Trophoblast cell (in vitro differentiated cells and primary cell): ENCODE measurements around the gene HOXC11.

ENCODE experiments used
- DNase-seq, 2 donors: peaks; one replicate each; pipeline ENCODE4 v3.0.0-alpha.2; 2016
- H2AFZ ChIP-seq: 2 replicates; pipeline ENCODE4 v1.6.1; 2013; ENCODE audit warnings: low read length, moderate library complexity, mild to moderate bottlenecking; ENCODE audit not compliant: insufficient read depth, poor library complexity
- H2AK5ac ChIP-seq: 2 replicates; pipeline ENCODE4 v1.6.1; 2013; ENCODE audit warnings: mild to moderate bottlenecking, low read length
- H2BK120ac ChIP-seq: 2 replicates; pipeline ENCODE4 v1.6.1; 2013; ENCODE audit warnings: low read length, mild to moderate bottlenecking, moderate library complexity; ENCODE audit not compliant: insufficient read depth, poor library complexity
- H2BK12ac ChIP-seq: 2 replicates; pipeline ENCODE4 v1.6.1; 2013; ENCODE audit warnings: mild to moderate bottlenecking, low read length, moderate library complexity
- H2BK5ac ChIP-seq: 2 replicates; pipeline ENCODE4 v1.6.1; 2013; ENCODE audit warnings: low read length, low read depth, moderate library complexity, mild to moderate bottlenecking; ENCODE audit not compliant: poor library complexity
- H3K14ac ChIP-seq: 2 replicates; pipeline ENCODE4 v1.6.1; 2013; ENCODE audit warnings: mild to moderate bottlenecking, low read length
- H3K18ac ChIP-seq: 2 replicates; pipeline ENCODE4 v1.6.1; 2013; ENCODE audit warnings: mild to moderate bottlenecking, low read length
- H3K23ac ChIP-seq: 2 replicates; pipeline ENCODE4 v1.6.1; 2013; ENCODE audit warnings: low read length
- H3K27ac ChIP-seq: 2 replicates; pipeline ENCODE4 v1.5.1; 2013; ENCODE audit warnings: low read depth, mild to moderate bottlenecking, inconsistent platforms, low read length, moderate library complexity
- H3K27me3 ChIP-seq: 2 replicates; pipeline ENCODE4 v1.6.1; 2013; ENCODE audit warnings: inconsistent platforms, mild to moderate bottlenecking, low read length, moderate library complexity; ENCODE audit not compliant: insufficient read depth
- H3K36me3 ChIP-seq, 2 experiments: 1 replicate in 1 of 2; 2 replicates in 1 of 2; pipeline ENCODE4 v1.6.1; 2013; ENCODE audit warnings: low read length in 2 of 2, mild to moderate bottlenecking in 2 of 2, moderate library complexity in 1 of 2; ENCODE audit not compliant: insufficient read depth in 2 of 2, control insufficient read depth in 1 of 2
- H3K4ac ChIP-seq: 2 replicates; pipeline ENCODE4 v1.6.1; 2013; ENCODE audit warnings: low read depth, mild to moderate bottlenecking, low read length, moderate library complexity
- H3K4me1 ChIP-seq, 2 experiments: 1 replicate in 1 of 2; 2 replicates in 1 of 2; pipeline ENCODE4 v1.6.1; 2013; ENCODE audit warnings: low read length in 2 of 2, mild to moderate bottlenecking in 2 of 2, moderate library complexity in 1 of 2; ENCODE audit not compliant: insufficient read depth in 2 of 2, control insufficient read depth in 1 of 2
- H3K4me2 ChIP-seq: 2 replicates; pipeline ENCODE4 v1.6.1; 2013; ENCODE audit warnings: inconsistent platforms, mild to moderate bottlenecking, low read length, moderate library complexity
- H3K4me3 ChIP-seq: 2 replicates; pipeline ENCODE4 v1.5.1; 2013; ENCODE audit warnings: mild to moderate bottlenecking, low read depth, low read length, inconsistent platforms
- H3K79me1 ChIP-seq: one replicate; pipeline ENCODE4 v1.6.1; 2013; ENCODE audit warnings: low read length
- H3K79me2 ChIP-seq: 2 replicates; pipeline ENCODE4 v1.6.1; 2013; ENCODE audit warnings: low read length, mild to moderate bottlenecking; ENCODE audit not compliant: control insufficient read depth, insufficient read depth, poor library complexity
- H3K9ac ChIP-seq: 2 replicates; pipeline ENCODE4 v1.6.1; 2013; ENCODE audit warnings: mild to moderate bottlenecking, low read length
- H3K9me3 ChIP-seq: 2 replicates; pipeline ENCODE4 v1.6.1; 2013; ENCODE audit warnings: low read depth, mild to moderate bottlenecking, control low read depth, inconsistent platforms, low read length; ENCODE audit not compliant: insufficient read depth
- H4K12ac ChIP-seq: 2 replicates; pipeline ENCODE4 v1.6.1; 2013; ENCODE audit warnings: low read depth, mild to moderate bottlenecking, low read length, moderate library complexity
- H4K8ac ChIP-seq: 2 replicates; pipeline ENCODE4 v1.6.1; 2013; ENCODE audit warnings: low read depth, mild to moderate bottlenecking, low read length, moderate library complexity
- H4K91ac ChIP-seq: one replicate; pipeline ENCODE4 v1.6.1; 2013; ENCODE audit warnings: low read depth, mild to moderate bottlenecking, low read length, moderate library complexity
- WGBS: extraction: QIAGEN DNeasy Blood & Tissue Kit; methylation state at CpG from one replicate; pipeline ENCODE4 v1.1.7; 2013; ENCODE audit warnings: missing lambda C conversion rate; ENCODE audit not compliant: insufficient read length, insufficient coverage; ENCODE audit errors: extremely low coverage; 5-methylcytosine and 5-hydroxymethylcytosine counted together

HOXC11 gene

GRCh38 chr12:53935383-53936341, 37.3 kb upstream of the HOXC11 start:
- Histone ChIP-seq H4K8ac (no peak overlapping the region), H3K79me2 (peaks cover 13% of the 10 kb centered on the region), H3K4me2 (peak overlapping the region; percentile 41), H3K23ac (no peak overlapping the region), H3K27ac (no peak overlapping the region), H3K79me1 (peaks cover 19% of the 10 kb centered on the region), H2BK120ac (no peak overlapping the region), H3K18ac (no peak overlapping the region), H2BK5ac (no peak overlapping the region), H3K36me3 (no peaks in the 10 kb centered on the region), H4K91ac (no peak overlapping the region), H3K9ac (no peak overlapping the region), H3K4ac (no peak overlapping the region), H3K27me3 (peaks cover 72% of the 10 kb centered on the region), H3K9me3 (peaks cover 6% of the 10 kb centered on the region), H3K4me1 (peaks cover 3 to 6% of the 10 kb centered on the region in 2 experiments), H3K4me3 (no peak overlapping the region), H2BK12ac (no peak overlapping the region), H2AFZ (no peak overlapping the region), H4K12ac (no peak overlapping the region), H3K14ac (no peak overlapping the region), H2AK5ac (no peak overlapping the region)
- no CpG with 5 or more reads among the region's 49 CpGs for WGBS
- DNase-seq, result no peak

GRCh38 chr12:53937099-53937498, 35.8 kb upstream of the HOXC11 start:
- H3K36me3 ChIP-seq, result no peaks in the 10 kb centered on the region
- H3K9me3 ChIP-seq, result peaks cover 5% of the 10 kb centered on the region
- no peak overlapping the region for H2BK120ac ChIP-seq
- peaks cover 64% of the 10 kb centered on the region for H3K27me3 ChIP-seq
- peaks cover 21% of the 10 kb centered on the region for H3K79me1 ChIP-seq
- H2BK5ac ChIP-seq, result no peak overlapping the region
- no peak overlapping the region for H3K18ac ChIP-seq
- H2AK5ac ChIP-seq, result no peak overlapping the region
- H3K4me2 ChIP-seq, result no peak overlapping the region
- no peak overlapping the region for H3K23ac ChIP-seq
- no peak overlapping the region for H2BK12ac ChIP-seq
- H4K8ac ChIP-seq, result no peak overlapping the region
- peaks cover 14% of the 10 kb centered on the region for H3K79me2 ChIP-seq
- H3K4ac ChIP-seq, result no peak overlapping the region
- no peak overlapping the region for H3K14ac ChIP-seq
- no peak for DNase-seq
- H4K91ac ChIP-seq, result no peak overlapping the region
- H4K12ac ChIP-seq, result no peak overlapping the region
- no peak overlapping the region for H2AFZ ChIP-seq
- no CpG with 5 or more reads among the region's 12 CpGs for WGBS
- no peak overlapping the region for H3K4me3 ChIP-seq
- no peak overlapping the region for H3K9ac ChIP-seq
- H3K4me1 ChIP-seq, result peaks cover 6 to 12% of the 10 kb centered on the region in 2 experiments
- H3K27ac ChIP-seq, result no peak overlapping the region

- peaks cover 5% of the 10 kb centered on the region for H3K9me3 ChIP-seq
- peaks cover 60% of the 10 kb centered on the region for H3K27me3 ChIP-seq
- peaks cover 14% of the 10 kb centered on the region for H3K79me2 ChIP-seq
- H4K12ac ChIP-seq, result no peak overlapping the region
- no peak overlapping the region for H4K8ac ChIP-seq
- peak overlapping the region; percentile 88 for H3K4me2 ChIP-seq
- no CpG with 5 or more reads among the region's 23 CpGs for WGBS
- H3K79me1 ChIP-seq, result peaks cover 21% of the 10 kb centered on the region
- no peak overlapping the region for H2BK5ac ChIP-seq
- no peak overlapping the region for H2BK120ac ChIP-seq
- no peak overlapping the region for H3K27ac ChIP-seq
- H3K4me1 ChIP-seq, result peaks cover 8 to 15% of the 10 kb centered on the region in 2 experiments
- no peak overlapping the region for H3K4ac ChIP-seq
- no peak overlapping the region for H3K4me3 ChIP-seq
- H2AK5ac ChIP-seq, result no peak overlapping the region
- no peak overlapping the region for H2BK12ac ChIP-seq
- H3K36me3 ChIP-seq, result no peaks in the 10 kb centered on the region
- H3K9ac ChIP-seq, result no peak overlapping the region
- no peak overlapping the region for H2AFZ ChIP-seq
- no peak for DNase-seq
- no peak overlapping the region for H3K18ac ChIP-seq
- H4K91ac ChIP-seq, result no peak overlapping the region
- H3K14ac ChIP-seq, result no peak overlapping the region
- H3K23ac ChIP-seq, result no peak overlapping the region
Measured at GRCh38 chr12:53937596-53938325, 35.2 kb upstream of the HOXC11 start.

- H3K79me1 ChIP-seq, result peaks cover 21% of the 10 kb centered on the region
- peaks cover 5% of the 10 kb centered on the region for H3K9me3 ChIP-seq
- peak within 1 kb of the TSS; percentile 85 for H3K4me3 ChIP-seq
- H2BK120ac ChIP-seq, result peak within 1 kb of the TSS; percentile 97
- H3K79me2 ChIP-seq, result peaks cover 14% of the 10 kb centered on the region
- H3K18ac ChIP-seq, result peak within 1 kb of the TSS; percentile 98
- peak within 1 kb of the TSS; percentile 80 for H3K9ac ChIP-seq
- peak within 1 kb of the TSS; percentile 87 for H2BK5ac ChIP-seq
- peak; percentile 78 to 79 for DNase-seq
- H3K36me3 ChIP-seq, result no peaks in the 10 kb centered on the region
- H2AK5ac ChIP-seq, result peak within 1 kb of the TSS; percentile 96
- peak within 1 kb of the TSS; percentile 90 for H3K4ac ChIP-seq
- H3K4me2 ChIP-seq, result peak within 1 kb of the TSS; percentile 88
- peak within 1 kb of the TSS; percentile 95 for H2BK12ac ChIP-seq
- peak within 1 kb of the TSS; percentile 87 for H4K12ac ChIP-seq
- peak within 1 kb of the TSS; percentile 84 for H3K27ac ChIP-seq
- no peak within 1 kb of the TSS for H3K23ac ChIP-seq
- peak within 1 kb of the TSS; percentile 66 for H2AFZ ChIP-seq
- H3K4me1 ChIP-seq, result peaks cover 8 to 17% of the 10 kb centered on the region in 2 experiments
- no CpG with 5 or more reads among the region's 56 CpGs for WGBS
- H4K91ac ChIP-seq, result peak within 1 kb of the TSS; percentile 84
- H3K14ac ChIP-seq, result peak within 1 kb of the TSS; percentile 97
- peaks cover 56% of the 10 kb centered on the region for H3K27me3 ChIP-seq
- peak within 1 kb of the TSS; percentile 90 for H4K8ac ChIP-seq
Measured at GRCh38 chr12:53938326-53939140, 34.4 kb upstream of the HOXC11 start, which contains the start of gene HOXC13. TSS of gene HOXC13 (plus strand) at chr12:53938831. CDS start at chr12:53938907, 76 bp downstream.
